ENCODE results near the gene HDAC8. TPM values are rescaled to one million over a fixed set of nuclear protein-coding genes. Genes with fewer than 3 reads are reported as not detected.
A peak's percentile ranks its signal among the peaks of the same experiment; 100 is the strongest.

Gene HDAC8
- total and polyA plus RNA-seq, 9 of the 15 experiments (the other 6 are each of a cell fraction or from before 2014, with no cell fraction given) = 18.9 to 53.8 (median 28.7) TPM

- TF ChIP-seq ARNT (IDR thresholded peaks at IDR 0.05) (peak; percentile 75 to 85; a peak in 2 of 4 replicates), SIN3B (IDR thresholded peaks at IDR 0.05; ENCODE audit: low read depth) (peak; percentile 60; the same call in 1 of the 2 replicates), NCOR1 (IDR thresholded peaks at IDR 0.05) (peak; percentile 51), TAF1 (IDR thresholded peaks at IDR 0.05; ENCODE audit: control insufficient read depth, extremely low read depth, insufficient read depth, low read length, severe bottlenecking) (peak; percentile 56), MYBL2 (IDR thresholded peaks at IDR 0.05; ENCODE audit: low read depth) (no peak; the same call in 1 of the 2 replicates), MYBL2 (CRISPR knock-in tag; IDR thresholded peaks at IDR 0.05; ENCODE audit: borderline replicate concordance) (no peak), MYNN (IDR thresholded peaks at IDR 0.05) (no peak), MYNN (CRISPR knock-in tag; IDR thresholded peaks at IDR 0.05) (no peak), NBN (IDR thresholded peaks at IDR 0.05; ENCODE audit: low read depth) (0 out of 2 replicates have a peak, but pooled peaks have one; percentile 64), TAF9B (IDR thresholded peaks at IDR 0.05; ENCODE audit: partially characterized antibody) (peak; percentile 53), CREB3 (tag; conservative IDR thresholded peaks at IDR 0.05; ENCODE audit: low read depth) (peak; percentile 74; the same call in 1 of the 2 replicates), ID3 (CRISPR knock-in tag; IDR thresholded peaks at IDR 0.05) (no peak), ID3 (tag; IDR thresholded peaks at IDR 0.05) (peak; percentile 74; the same call in 1 of the 2 replicates), MAX (CRISPR knock-in tag; IDR thresholded peaks at IDR 0.05) (no peak), ZNF707 (CRISPR knock-in tag; conservative IDR thresholded peaks at IDR 0.05) (no peak), POLR2B (IDR thresholded peaks at IDR 0.05; ENCODE audit: low read depth, partially characterized antibody) (peak; percentile 35), CREB3L1 (IDR thresholded peaks at IDR 0.05; ENCODE audit: borderline replicate concordance, low read depth) (peak; percentile 91; the same call in 1 of the 2 replicates), ZNF830 (CRISPR knock-in tag; IDR thresholded peaks at IDR 0.05) (no peak), NFRKB (IDR thresholded peaks at IDR 0.05; ENCODE audit: low read depth) (peak; percentile 75; the same call in 1 of the 2 replicates), ZC3H8 (IDR thresholded peaks at IDR 0.05) (0 out of 2 replicates have a peak, but pooled peaks have one; percentile 42), FOXK2 (conservative IDR thresholded peaks at IDR 0.05 in 1 of 2, IDR thresholded peaks at IDR 0.05 in 1 of 2; ENCODE audit: low read depth in 2 of 2) (peak in 1 of 2 experiments; percentile 77; a peak in 3 of 4 replicates), ATF1 (CRISPR knock-in tag; IDR thresholded peaks at IDR 0.05) (no peak), ATF1 (tag; IDR thresholded peaks at IDR 0.05) (peak; percentile 88), ZEB2 (IDR thresholded peaks at IDR 0.05) (peak; percentile 99), HDAC1 (IDR thresholded peaks at IDR 0.05) (0 out of 4 replicates have a peak, but pooled peaks of 1 of the 2 experiments have one; percentile 55), CBX2 (IDR thresholded peaks at IDR 0.05; ENCODE audit: insufficient read depth, low read length, poor library complexity, severe bottlenecking) (no peak), ETV1 (tag; conservative IDR thresholded peaks at IDR 0.05; ENCODE audit: low read depth) (peak; percentile 38; the same call in 1 of the 2 replicates)
Observed at GRCh38 chrX:72572248-72573157, at the start of gene HDAC8 (continued).
